CD8-positive, alpha-beta memory T cell (primary cell): Measurements from ENCODE around the gene TMEM144. TPM values are rescaled to one million over a fixed set of nuclear protein-coding genes. Genes with fewer than 3 reads are reported as not detected.

ENCODE experiments used
- CTCF ChIA-PET: fragments of 350-600 bp; sonication (Branson Sonifier 250); formaldehyde crosslinking; loops from one replicate; lab custom pipeline; 2021; ENCODE audit warnings: antibody characterized with exemption; lab: Charles Lee
- POLR2A ChIA-PET: fragments of 350-600 bp; sonication (Branson Sonifier 250); formaldehyde crosslinking; loops from one replicate; lab custom pipeline; 2021; ENCODE audit warnings: antibody characterized with exemption; lab: Charles Lee
- DNase-seq, 5 donors: peaks; one replicate each; pipeline versions ENCODE4 v3.0.0 to v3.0.0-alpha.2; 2020 to 2022; ENCODE audit warnings: mixed read lengths in 1 of 5
- H3K27ac ChIP-seq: one replicate; pipeline ENCODE4 v1.7.0; 2013; ENCODE audit warnings: low read depth, mild to moderate bottlenecking, low read length, moderate library complexity
- H3K27me3 ChIP-seq: 2 replicates; pipeline ENCODE4 v1.7.0; 2013; ENCODE audit warnings: low read length, mild to moderate bottlenecking; ENCODE audit not compliant: insufficient read depth, poor library complexity, severe bottlenecking
- H3K36me3 ChIP-seq: 2 replicates; pipeline ENCODE4 v1.7.0; 2013; ENCODE audit warnings: mild to moderate bottlenecking, low read length, moderate library complexity; ENCODE audit not compliant: insufficient read depth
- H3K4me1 ChIP-seq: 2 replicates; pipeline ENCODE4 v1.7.0; 2013; ENCODE audit warnings: mild to moderate bottlenecking, low read length, moderate library complexity; ENCODE audit not compliant: insufficient read depth
- H3K4me3 ChIP-seq: 2 replicates; pipeline ENCODE4 v1.7.0; 2013; ENCODE audit warnings: mild to moderate bottlenecking, low read length
- H3K9me3 ChIP-seq: 2 replicates; pipeline ENCODE4 v1.7.0; 2013; ENCODE audit warnings: mild to moderate bottlenecking, low read length
- H3K27ac Mint-ChIP-seq, 8 donors: one replicate each; pipeline ENCODE4 v1.8.0; 2020 to 2021; ENCODE audit warnings: mixed read lengths in 8 of 8, mild to moderate bottlenecking in 6 of 8, inconsistent platforms in 3 of 8, moderate library complexity in 3 of 8
- H3K27me3 Mint-ChIP-seq, 2 donors: one replicate each; pipeline ENCODE4 v1.8.0; 2020 to 2021; ENCODE audit warnings: mixed read lengths in 2 of 2, mild to moderate bottlenecking in 1 of 2, moderate library complexity in 1 of 2
- H3K36me3 Mint-ChIP-seq, 3 donors: one replicate each; pipeline ENCODE4 v1.8.0; 2020 to 2021; ENCODE audit warnings: mixed read lengths in 3 of 3, inconsistent platforms in 1 of 3, mild to moderate bottlenecking in 1 of 3
- H3K4me1 Mint-ChIP-seq, 3 donors: one replicate each; pipeline ENCODE4 v1.8.0; 2020 to 2021; ENCODE audit warnings: mixed read lengths in 3 of 3, inconsistent platforms in 1 of 3, mild to moderate bottlenecking in 1 of 3
- H3K4me3 Mint-ChIP-seq, 7 donors: one replicate each; pipeline ENCODE4 v1.8.0; 2020 to 2021; ENCODE audit warnings: mixed read lengths in 7 of 7, mild to moderate bottlenecking in 6 of 7, moderate library complexity in 4 of 7, inconsistent platforms in 2 of 7
- H3K9me3 Mint-ChIP-seq, 5 donors: one replicate each; pipeline ENCODE4 v1.8.0; 2020 to 2022; ENCODE audit warnings: mixed read lengths in 5 of 5, mild to moderate bottlenecking in 3 of 5, moderate library complexity in 2 of 5, inconsistent platforms in 1 of 5
- polyA plus RNA-seq: library from polyadenylated mRNA; unstranded; fragments of 300-500 nt; fragmentation: Illumina TruSeq; gene quantifications from one replicate; pipeline ENCODE4 v1.2.3, GENCODE V29; 2021
- total RNA-seq, 2 experiments: library from RNA; stranded (reverse); gene quantifications; one replicate each; pipeline ENCODE4 v1.2.3, GENCODE V29; 2021

The TMEM144 gene
- total and polyA plus RNA-seq, 3 experiments from 2014 or later, result 0.07 TPM; not detected in 2

- H3K4me3 Mint-ChIP-seq, result no peak overlapping the region
- no peak overlapping the region for H3K27ac ChIP-seq
- peaks cover 0 to 4% (median 0%) of the 10 kb centered on the region in 5 donors for H3K9me3 Mint-ChIP-seq
- POLR2A ChIA-PET, result no interaction called here
- no peaks in the 10 kb centered on the region for H3K36me3 ChIP-seq
- H3K27me3 Mint-ChIP-seq, result peaks cover 0 to 2% of the 10 kb centered on the region in 2 donors
- no peaks in the 10 kb centered on the region for H3K9me3 ChIP-seq
- no peaks in the 10 kb centered on the region for H3K4me1 Mint-ChIP-seq
- DNase-seq, result no peak
- H3K4me1 ChIP-seq, result no peaks in the 10 kb centered on the region
- no peaks in the 10 kb centered on the region for H3K36me3 Mint-ChIP-seq
- H3K27ac Mint-ChIP-seq, result no peak overlapping the region
- CTCF ChIA-PET, result no interaction called here
- no peaks in the 10 kb centered on the region for H3K27me3 ChIP-seq
- H3K4me3 ChIP-seq, result no peak overlapping the region
These were observed 19.5 kb downstream of the TMEM144 start for GRCh38 chr4:158229768-158230167.

DNA sequence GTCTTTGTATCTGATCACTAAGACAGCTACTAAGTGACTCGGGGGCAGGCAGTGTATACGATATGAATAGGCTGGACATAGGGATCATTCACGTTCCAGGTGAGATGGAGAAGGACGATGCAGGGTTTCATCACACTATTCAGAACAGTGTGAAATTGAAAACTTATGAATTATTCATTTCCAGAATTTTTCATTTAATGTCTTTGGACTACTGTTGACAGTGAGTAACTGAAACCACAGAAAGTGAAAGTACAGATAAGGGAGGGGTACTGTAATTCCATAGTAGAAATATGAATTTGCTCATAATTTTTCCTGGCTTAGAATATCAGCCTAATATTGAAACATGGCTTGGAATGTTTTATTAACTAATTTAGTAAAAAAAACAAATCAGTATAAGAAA, 24.4 kb downstream of the TMEM144 start:
- Histone ChIP-seq H3K27ac (no peak overlapping the region), H3K27me3 (no peaks in the 10 kb centered on the region), H3K4me1 (no peaks in the 10 kb centered on the region), H3K9me3 (no peaks in the 10 kb centered on the region), H3K36me3 (no peaks in the 10 kb centered on the region), H3K4me3 (no peak overlapping the region)
- H3K4me1 Mint-ChIP-seq, result no peaks in the 10 kb centered on the region
- H3K27me3 Mint-ChIP-seq, result no peaks in the 10 kb centered on the region
- CTCF ChIA-PET, result no interaction called here
- DNase-seq, result no peak
- POLR2A ChIA-PET, result no interaction called here
- no peak overlapping the region for H3K4me3 Mint-ChIP-seq
- no peaks in the 10 kb centered on the region for H3K36me3 Mint-ChIP-seq
- no peak overlapping the region for H3K27ac Mint-ChIP-seq
- no peaks in the 10 kb centered on the region for H3K9me3 Mint-ChIP-seq

GRCh38 chr4:158236304-158237030, 26.2 kb downstream of the TMEM144 start:
- CTCF ChIA-PET, result no interaction called here
- DNase-seq, result no peak
- no peaks in the 10 kb centered on the region for H3K4me1 ChIP-seq
- Mint-ChIP-seq H3K27ac (no peak overlapping the region), H3K27me3 (no peaks in the 10 kb centered on the region), H3K36me3 (no peaks in the 10 kb centered on the region), H3K4me3 (no peak overlapping the region), H3K9me3 (no peaks in the 10 kb centered on the region), H3K4me1 (no peaks in the 10 kb centered on the region)
- no peak overlapping the region for H3K4me3 ChIP-seq
- no peaks in the 10 kb centered on the region for H3K27me3 ChIP-seq
- H3K27ac ChIP-seq, result no peak overlapping the region
- no peaks in the 10 kb centered on the region for H3K36me3 ChIP-seq
- POLR2A ChIA-PET, result no interaction called here
- no peaks in the 10 kb centered on the region for H3K9me3 ChIP-seq

DNA sequence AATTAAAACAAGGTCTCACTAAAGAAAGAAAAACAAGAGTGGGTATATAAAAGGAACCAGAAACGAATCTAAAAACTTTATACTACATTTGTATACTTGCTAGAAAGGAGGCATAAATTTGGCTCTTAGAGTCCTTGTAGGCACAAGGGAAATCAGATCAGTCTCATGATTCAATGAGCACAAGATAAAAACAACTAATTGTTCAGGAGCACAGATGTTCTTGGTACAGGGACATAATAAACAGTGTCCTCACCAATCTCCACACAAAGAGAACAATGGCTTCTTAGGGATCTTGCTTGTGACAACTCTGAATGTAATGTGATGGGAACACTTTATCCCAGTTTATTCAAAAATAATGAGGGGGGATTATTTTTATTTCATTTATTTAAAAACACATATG, 28.3 kb downstream of the TMEM144 start:
- Mint-ChIP-seq H3K4me1 (no peaks in the 10 kb centered on the region), H3K36me3 (no peaks in the 10 kb centered on the region), H3K27ac (no peak overlapping the region), H3K4me3 (no peak overlapping the region), H3K9me3 (no peaks in the 10 kb centered on the region), H3K27me3 (no peaks in the 10 kb centered on the region)
- no peak overlapping the region for H3K27ac ChIP-seq
- H3K27me3 ChIP-seq, result no peaks in the 10 kb centered on the region
- H3K36me3 ChIP-seq, result no peaks in the 10 kb centered on the region
- H3K9me3 ChIP-seq, result no peaks in the 10 kb centered on the region
- H3K4me3 ChIP-seq, result no peak overlapping the region
- DNase-seq, result no peak
- no peaks in the 10 kb centered on the region for H3K4me1 ChIP-seq
- POLR2A ChIA-PET, result no interaction called here
- CTCF ChIA-PET, result no interaction called here

- H3K36me3 ChIP-seq, result no peaks in the 10 kb centered on the region
- DNase-seq, result no peak
- no peaks in the 10 kb centered on the region for H3K27me3 ChIP-seq
- no peak overlapping the region for H3K4me3 ChIP-seq
- Mint-ChIP-seq H3K27me3 (no peaks in the 10 kb centered on the region), H3K27ac (no peak overlapping the region), H3K36me3 (no peaks in the 10 kb centered on the region), H3K9me3 (no peaks in the 10 kb centered on the region), H3K4me1 (no peaks in the 10 kb centered on the region), H3K4me3 (no peak overlapping the region)
- no peaks in the 10 kb centered on the region for H3K4me1 ChIP-seq
- POLR2A ChIA-PET, result no interaction called here
- H3K27ac ChIP-seq, result no peak overlapping the region
- CTCF ChIA-PET, result no interaction called here
- H3K9me3 ChIP-seq, result no peaks in the 10 kb centered on the region
These were observed 28.9 kb downstream of the TMEM144 start for GRCh38 chr4:158239196-158239595.

DNA sequence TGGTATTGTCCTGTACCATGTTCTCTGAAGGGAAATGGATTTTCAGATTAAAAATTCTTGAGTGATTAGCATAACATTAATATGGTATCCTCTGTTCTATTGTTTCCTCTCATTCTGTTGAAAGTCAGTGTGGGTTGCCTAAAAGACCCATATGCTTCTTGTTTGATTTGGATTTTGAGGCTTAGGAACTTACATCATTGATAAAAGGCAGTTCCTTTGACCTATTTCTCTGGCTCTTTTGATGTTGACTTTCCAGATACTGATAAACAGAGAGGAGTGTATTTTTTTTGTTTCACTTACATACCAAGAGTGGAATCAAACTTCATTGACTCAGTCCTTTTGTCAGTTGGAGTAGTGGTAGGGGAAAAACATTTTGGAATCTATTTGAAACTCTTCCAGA, 32.8 kb downstream of the TMEM144 start:
- CTCF ChIA-PET, result no interaction called here

GRCh38 chr4:158250321-158250720, 40.0 kb downstream of the TMEM144 start:
- peaks cover 0 to 3% of the 10 kb centered on the region in 2 donors for H3K27me3 Mint-ChIP-seq

More for the DNA sequence above, 32.8 kb downstream of the TMEM144 start:
- no peak overlapping the region for H3K27ac ChIP-seq
- Mint-ChIP-seq H3K27me3 (peaks cover 0 to 2% of the 10 kb centered on the region in 2 donors), H3K4me1 (no peaks in the 10 kb centered on the region), H3K27ac (no peak overlapping the region), H3K4me3 (no peak overlapping the region), H3K36me3 (no peaks in the 10 kb centered on the region), H3K9me3 (no peaks in the 10 kb centered on the region)
- H3K4me1 ChIP-seq, result no peaks in the 10 kb centered on the region
- H3K36me3 ChIP-seq, result no peaks in the 10 kb centered on the region
- POLR2A ChIA-PET, result no interaction called here
- H3K4me3 ChIP-seq, result no peak overlapping the region
- H3K27me3 ChIP-seq, result no peaks in the 10 kb centered on the region
- DNase-seq, result no peak
- no peaks in the 10 kb centered on the region for H3K9me3 ChIP-seq

GRCh38 chr4:158253350-158253980, 43.2 kb downstream of the TMEM144 start:
- H3K36me3 ChIP-seq, result no peaks in the 10 kb centered on the region
- no peaks in the 10 kb centered on the region for H3K36me3 Mint-ChIP-seq
- ChIA-PET CTCF (no interaction called here), POLR2A (no interaction called here)
- H3K27me3 ChIP-seq, result no peaks in the 10 kb centered on the region
- H3K27me3 Mint-ChIP-seq, result peaks cover 2 to 3% of the 10 kb centered on the region in 2 donors
- no peak overlapping the region for H3K4me3 ChIP-seq
- peak overlapping the region in 1 of 8 donors; percentile 25 for H3K27ac Mint-ChIP-seq
- no peaks in the 10 kb centered on the region for H3K4me1 ChIP-seq
- H3K9me3 Mint-ChIP-seq, result no peaks in the 10 kb centered on the region
- peak in 1 of 5 donors; percentile 21 for DNase-seq
- no peak overlapping the region for H3K27ac ChIP-seq
- no peak overlapping the region for H3K4me3 Mint-ChIP-seq
- H3K9me3 ChIP-seq, result no peaks in the 10 kb centered on the region
- H3K4me1 Mint-ChIP-seq, result peaks cover 0 to 8% (median 0%) of the 10 kb centered on the region in 3 donors

More at GRCh38 chr4:158250321-158250720, 40.0 kb downstream of the TMEM144 start:
- no peak overlapping the region for H3K4me3 ChIP-seq
- no peaks in the 10 kb centered on the region for H3K9me3 Mint-ChIP-seq
- H3K4me1 ChIP-seq, result no peaks in the 10 kb centered on the region
- H3K27ac Mint-ChIP-seq, result no peak overlapping the region
- DNase-seq, result no peak
- no peak overlapping the region for H3K4me3 Mint-ChIP-seq
- H3K27me3 ChIP-seq, result no peaks in the 10 kb centered on the region
- CTCF ChIA-PET, result no interaction called here
- no peaks in the 10 kb centered on the region for H3K36me3 ChIP-seq
- no peaks in the 10 kb centered on the region for H3K9me3 ChIP-seq
- H3K27ac ChIP-seq, result no peak overlapping the region
- H3K36me3 Mint-ChIP-seq, result no peaks in the 10 kb centered on the region
- peaks cover 0 to 8% (median 0%) of the 10 kb centered on the region in 3 donors for H3K4me1 Mint-ChIP-seq
- POLR2A ChIA-PET, result no interaction called here
